GM15510 (cell line): Measurements from ENCODE around the gene KRTAP13-2.

Source experiments
- POLR2A ChIP-seq: IDR thresholded peaks from 3 replicates; pipeline ENCODE4 v1.6.1; 2011; ENCODE audit warnings: borderline replicate concordance; ENCODE audit not compliant: insufficient read length; ENCODE audit errors: extremely low read depth

KRTAP13-2 gene

DNA sequence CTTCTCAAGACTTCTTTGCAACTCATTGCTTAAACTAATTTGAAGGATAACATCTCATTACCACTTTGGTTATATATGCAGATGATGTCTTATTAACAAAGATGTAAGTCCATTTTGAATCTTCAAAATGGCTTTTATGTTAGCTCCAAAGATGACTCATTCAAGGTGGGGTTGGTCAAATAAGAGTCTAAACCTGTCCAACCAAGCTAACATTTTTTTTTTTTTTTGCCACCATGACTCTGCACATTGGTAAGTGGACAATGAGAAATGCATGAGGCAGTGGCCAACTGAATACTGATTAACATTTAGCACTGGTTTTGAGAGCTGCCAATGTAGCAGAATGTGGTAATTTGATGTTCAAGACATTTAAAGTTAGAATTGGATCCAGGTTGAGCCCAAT, 34.3 kb downstream of the KRTAP13-2 start:
- TF ChIP-seq POLR2A: no peak

DNA sequence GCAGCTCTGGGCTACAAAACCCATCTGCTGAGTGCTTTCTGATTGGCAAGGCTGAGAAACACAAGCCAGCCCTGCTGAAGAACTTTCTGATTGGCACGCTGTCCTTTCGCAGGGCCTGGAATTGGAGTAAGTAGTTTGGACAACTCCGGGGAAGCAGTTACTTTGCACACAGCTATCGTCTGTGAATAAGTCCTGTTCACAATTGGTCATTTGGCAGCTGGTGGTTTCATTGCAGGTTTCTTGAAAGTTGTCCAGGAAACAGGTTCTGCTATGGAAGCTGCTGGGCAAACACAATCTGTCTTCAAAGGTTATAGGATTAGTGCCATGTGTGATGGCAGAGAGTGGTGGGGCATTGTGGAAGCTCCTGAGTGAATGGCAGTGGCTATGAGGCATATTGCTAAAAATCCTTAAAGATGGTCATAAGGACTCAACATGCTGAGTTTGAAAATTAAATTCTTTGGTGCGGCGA, 34.8 kb downstream of the KRTAP13-2 start, which contains the start of gene KRTAP27-1:
Gene KRTAP27-1 (minus strand): TSS at position 419 of the 469 bp plus-strand sequence. CDS start 26 bp downstream, at position 393.
- no peak for TF ChIP-seq POLR2A

DNA sequence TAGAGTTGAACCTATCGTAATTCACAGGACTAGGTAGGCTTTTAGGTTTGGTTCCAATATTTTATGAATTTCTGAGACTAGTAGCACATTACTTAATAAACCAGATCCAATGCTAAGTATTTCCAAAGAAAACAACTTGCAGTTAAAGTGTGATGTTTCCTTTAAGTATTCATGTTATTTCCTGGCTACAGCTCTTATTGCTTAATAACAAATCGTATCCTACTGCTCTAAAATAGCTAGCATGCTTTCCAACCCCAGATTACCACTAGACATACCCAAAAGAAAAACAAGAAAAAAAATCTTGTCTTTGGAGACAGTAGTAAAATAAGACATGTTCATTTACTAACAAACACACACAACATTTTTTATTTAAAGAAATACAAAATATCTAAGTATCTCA, 35.5 kb downstream of the KRTAP13-2 start:
- TF ChIP-seq POLR2A: no peak

DNA sequence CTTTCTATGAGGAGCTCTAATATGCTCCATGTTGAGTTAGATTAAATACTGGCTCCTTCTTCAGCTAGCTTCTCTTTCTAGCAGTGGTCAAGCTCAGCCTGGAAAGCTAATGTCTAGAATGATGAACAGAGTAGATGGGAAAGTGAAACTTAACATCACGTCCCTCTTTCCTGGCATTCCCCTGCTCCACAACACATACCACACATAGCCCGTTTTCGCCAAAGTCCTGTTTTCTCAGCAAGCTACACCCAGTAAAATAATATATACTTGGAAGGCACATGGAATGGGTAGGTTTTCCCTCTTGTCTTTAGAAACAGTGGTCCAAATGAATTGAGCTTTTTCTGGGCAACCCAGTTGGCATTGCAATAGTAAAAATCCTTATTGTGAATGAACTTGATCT, 38.3 kb downstream of the KRTAP13-2 start:
- TF ChIP-seq POLR2A: no peak

DNA sequence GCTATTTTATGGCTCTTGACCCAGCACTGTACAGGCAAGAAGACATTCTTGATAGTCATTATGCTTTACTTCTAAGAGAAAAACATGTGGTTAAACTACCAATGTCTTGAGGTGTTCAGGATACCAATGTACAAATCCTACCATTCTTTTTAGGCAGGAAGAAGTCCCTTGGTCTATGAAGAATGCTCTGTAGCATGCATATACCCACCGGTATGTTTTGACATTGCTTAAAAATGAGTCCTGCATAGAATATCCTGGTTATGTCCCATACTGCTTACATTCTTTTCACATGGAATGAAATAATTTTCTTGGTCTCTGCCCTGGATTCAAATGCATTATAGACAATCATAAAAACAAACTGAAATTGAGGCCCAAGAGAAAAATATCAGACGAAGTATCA, 39.4 kb downstream of the KRTAP13-2 start:
- TF ChIP-seq POLR2A: no peak

DNA sequence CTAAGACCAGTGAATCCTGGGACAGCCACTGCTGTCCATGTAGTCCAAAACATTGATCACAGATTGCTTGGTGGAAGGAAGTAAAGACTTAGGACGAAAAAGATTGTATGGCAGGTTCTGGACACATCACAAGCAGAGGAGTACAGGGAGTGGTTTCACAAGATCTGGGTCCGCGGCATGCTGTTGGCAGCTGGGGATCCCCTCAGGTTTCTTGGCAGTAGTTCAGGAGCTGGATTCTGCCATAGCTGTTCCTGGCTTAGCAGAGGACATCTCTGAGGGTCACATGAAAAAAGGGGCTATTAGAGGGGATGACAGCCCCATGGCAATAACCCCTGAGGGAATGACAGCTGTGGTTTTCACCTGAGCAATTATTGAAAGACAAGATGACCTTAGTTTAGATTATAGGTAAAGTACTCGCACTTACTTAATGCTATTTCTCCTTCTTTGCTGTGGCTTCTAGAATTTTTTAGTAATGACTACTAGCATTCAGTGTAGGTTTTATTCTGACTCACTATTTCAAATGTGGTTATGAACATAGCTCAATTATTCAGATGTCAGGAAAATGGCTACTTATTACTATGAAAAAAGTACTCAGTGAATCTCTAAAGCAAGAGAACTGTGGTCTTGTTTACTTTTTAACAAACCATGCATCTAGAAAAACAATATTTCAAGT, 42.7 kb downstream of the KRTAP13-2 start:
- TF ChIP-seq POLR2A: no peak

DNA sequence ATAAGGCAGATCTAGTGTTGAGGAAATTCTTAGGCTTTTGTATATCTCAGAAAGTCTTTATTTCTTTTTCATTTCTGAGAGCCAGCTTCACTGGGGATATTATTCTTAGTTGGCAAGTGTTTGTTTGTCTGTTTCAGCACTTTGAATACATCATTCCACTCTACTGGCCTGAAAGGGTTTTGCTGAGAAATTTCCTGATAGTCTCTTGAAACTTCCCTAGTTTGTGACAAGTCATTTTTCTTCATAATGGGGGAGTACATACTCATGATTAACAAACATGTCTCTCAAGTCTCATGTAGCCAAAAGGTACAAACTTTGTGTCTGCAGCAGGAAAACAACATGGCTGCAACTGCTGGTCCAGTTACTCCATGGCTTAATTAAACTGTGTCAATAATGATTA, 45.7 kb downstream of the KRTAP13-2 start:
- no peak for TF ChIP-seq POLR2A
